MCF 10A (cell line): ENCODE measurements around the gene MAGI1. TPM values are rescaled to one million over a fixed set of nuclear protein-coding genes. Genes with fewer than 3 reads are reported as not detected.

Experiments used
- BruUV-seq: library from RNA; stranded (reverse); fragments of 400-500 nt; replicated peaks from 2 replicates; lab custom pipeline; 2021; lab: Mats Ljungman, UMichigan
- CTCF ChIA-PET: fragments of 300-600 bp; sonication (Branson Sonifier 250); formaldehyde crosslinking; extraction: SDS; loops from one replicate; lab custom pipeline; 2021; ENCODE audit warnings: antibody characterized with exemption, inconsistent platforms; lab: Yijun Ruan, JAX
- POLR2A ChIA-PET: fragments of 300-600, 350-650 bp; sonication (Branson Sonifier 250); formaldehyde crosslinking; extraction: SDS; loops from one replicate; lab custom pipeline; 2020; ENCODE audit warnings: antibody characterized with exemption, inconsistent platforms; lab: Yijun Ruan, JAX
- DNase-seq: peaks from one replicate; pipeline ENCODE4 v3.0.0-alpha.2; 2018; ENCODE audit not compliant: unreplicated experiment
- H3K27ac Mint-ChIP-seq: one replicate; pipeline ENCODE4 v1.8.0; 2022; ENCODE audit warnings: mild to moderate bottlenecking, low read depth, mixed read lengths; ENCODE audit not compliant: unreplicated experiment
- H3K27me3 Mint-ChIP-seq: one replicate; pipeline ENCODE4 v1.8.0; 2022; ENCODE audit warnings: mixed read lengths; ENCODE audit not compliant: insufficient read depth, unreplicated experiment
- H3K36me3 Mint-ChIP-seq: one replicate; pipeline ENCODE4 v1.8.0; 2022; ENCODE audit warnings: mild to moderate bottlenecking, moderate library complexity, mixed read lengths; ENCODE audit not compliant: insufficient read depth, unreplicated experiment
- H3K4me1 Mint-ChIP-seq: one replicate; pipeline ENCODE4 v1.8.0; 2022; ENCODE audit warnings: mixed read lengths; ENCODE audit not compliant: insufficient read depth, unreplicated experiment
- H3K4me3 Mint-ChIP-seq: one replicate; pipeline ENCODE4 v1.8.0; 2022; ENCODE audit warnings: mild to moderate bottlenecking, moderate library complexity, mixed read lengths; ENCODE audit not compliant: unreplicated experiment
- H3K9me3 Mint-ChIP-seq: one replicate; pipeline ENCODE4 v1.8.0; 2022; ENCODE audit warnings: mixed read lengths; ENCODE audit not compliant: unreplicated experiment
- CTCF ChIP-seq: fragments of 200-600 bp; IDR thresholded peaks from one replicate; pipeline ENCODE4 v1.8.0; 2022; ENCODE audit warnings: antibody characterized with exemption, mild to moderate bottlenecking; ENCODE audit not compliant: unreplicated experiment
- intact Hi-C: fragments of 100-400 bp; cut with micrococcal nuclease; formaldehyde crosslinking; loops from 2 replicates; pipeline ENCODE4 v1.14.1; 2022
- total RNA-seq: library from RNA; stranded (reverse); gene quantifications from 2 replicates; pipeline ENCODE4 v1.2.3, GENCODE V29; 2022

The MAGI1 gene
- total RNA-seq, 1 experiment from 2014 or later: 6.2 TPM

GRCh38 chr3:66014651-66015050 lies 24.1 kb downstream of the MAGI1 start:
- no TSS peak for BruUV-seq
- H3K4me3 Mint-ChIP-seq: no peak overlapping the region
- H3K27me3 Mint-ChIP-seq: no peaks in the 10 kb centered on the region
- no peak for DNase-seq
- TF ChIP-seq CTCF: no peak
- H3K36me3 Mint-ChIP-seq: no peaks in the 10 kb centered on the region
- POLR2A ChIA-PET: no interaction called here
- intact Hi-C loops: no loop called here
- H3K9me3 Mint-ChIP-seq: no peaks in the 10 kb centered on the region
- CTCF ChIA-PET: no interaction called here
- H3K4me1 Mint-ChIP-seq: peaks cover 9% of the 10 kb centered on the region
- no peak overlapping the region for H3K27ac Mint-ChIP-seq

- H3K27ac Mint-ChIP-seq: no peak overlapping the region
- no peak for TF ChIP-seq CTCF
- no peaks in the 10 kb centered on the region for H3K9me3 Mint-ChIP-seq
- intact Hi-C loops: no loop called here
- no TSS peak for BruUV-seq
- H3K4me1 Mint-ChIP-seq: peaks cover 9% of the 10 kb centered on the region
- DNase-seq: no peak
- POLR2A ChIA-PET: no interaction called here
- H3K4me3 Mint-ChIP-seq: no peak overlapping the region
- H3K27me3 Mint-ChIP-seq: no peaks in the 10 kb centered on the region
- CTCF ChIA-PET: no interaction called here
- no peaks in the 10 kb centered on the region for H3K36me3 Mint-ChIP-seq
Observed at GRCh38 chr3:66014056-66014455, 24.7 kb downstream of the MAGI1 start.

- TF ChIP-seq CTCF: no peak
- BruUV-seq: no TSS peak
- DNase-seq: no peak
- intact Hi-C loops: no loop called here
- Mint-ChIP-seq H3K27me3 (no peaks in the 10 kb centered on the region), H3K4me3 (no peak overlapping the region), H3K9me3 (no peaks in the 10 kb centered on the region), H3K27ac (no peak overlapping the region), H3K36me3 (peaks cover 4% of the 10 kb centered on the region), H3K4me1 (peaks cover 9% of the 10 kb centered on the region)
- ChIA-PET CTCF (interaction anchor here (0.6 to 3.3 kb wide), 3 partner anchors 18 to 200 kb away, joined by 3 to 13 read pairs (median 4); no protein-coding TSS in a partner anchor), POLR2A (interaction anchor here (0.6 to 0.8 kb wide), 2 partner anchors 9 to 38 kb away, joined by 3 read pairs; no protein-coding TSS in a partner anchor)
Observed at GRCh38 chr3:66012711-66013110, 26.0 kb downstream of the MAGI1 start.

- POLR2A ChIA-PET: interaction anchor here (0.6 to 2.2 kb wide), 7 partner anchors 10 to 104 kb away, joined by 3 to 14 read pairs (median 4); partner anchors contain the start of gene MAGI1
- Mint-ChIP-seq H3K27me3 (no peaks in the 10 kb centered on the region), H3K27ac (no peak overlapping the region), H3K36me3 (peaks cover 4% of the 10 kb centered on the region), H3K4me1 (peaks cover 9% of the 10 kb centered on the region), H3K9me3 (no peaks in the 10 kb centered on the region), H3K4me3 (peak overlapping the region; percentile 6)
- BruUV-seq: no TSS peak
- TF ChIP-seq CTCF: no peak
- peak; percentile 30 for DNase-seq
- intact Hi-C loops: no loop called here
- CTCF ChIA-PET: interaction anchor here (0.7 to 3.3 kb wide), 12 partner anchors 9 to 573 kb away, joined by 3 to 13 read pairs (median 3); no protein-coding TSS in a partner anchor
Observed at GRCh38 chr3:66010739-66011655, 27.7 kb downstream of the MAGI1 start.
